ENCODE measurements around the gene TRIM67.
"Not testable (repeated sequence)": the region's sequence is repeated elsewhere in the genome, so short reads cannot be mapped to it uniquely, and the experiment has no call there.

The TRIM67 gene

DNA sequence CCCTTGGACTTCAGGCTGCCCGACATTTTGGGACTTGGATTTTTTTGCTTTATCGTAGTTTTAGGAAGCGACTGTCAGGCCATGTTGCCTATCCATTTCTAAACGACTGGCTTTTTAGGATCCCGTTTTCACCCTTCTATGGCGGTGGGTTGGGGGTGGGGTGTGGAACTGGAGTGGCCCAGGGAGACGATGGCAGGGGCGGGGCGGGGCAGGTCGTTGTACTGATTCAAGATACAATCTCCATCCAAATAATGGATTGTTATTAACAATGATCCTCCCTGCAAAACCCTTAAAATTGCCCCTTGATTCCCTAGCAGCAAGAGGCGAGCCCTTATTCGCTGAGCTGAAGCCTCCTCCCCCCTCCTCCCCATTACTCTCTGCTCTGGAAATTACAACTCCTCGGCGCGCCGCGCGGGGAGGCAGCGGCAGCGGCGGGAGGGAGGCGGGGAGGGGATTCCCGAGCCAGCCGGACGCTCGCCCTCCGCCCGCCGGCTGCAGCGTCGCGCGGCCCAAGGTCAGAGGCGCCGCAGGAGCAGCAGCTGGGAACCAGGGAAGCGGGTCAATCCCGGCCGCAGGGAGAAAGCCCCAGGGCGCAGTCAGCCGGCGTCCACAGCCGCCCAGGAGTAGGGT lies at the start of gene TRIM67:
TSS of gene TRIM67 (plus strand) at position 392 of the 630 bp plus-strand sequence. CDS start 912 bp downstream, outside the sequence.
- no peak for DNase-seq (ENCODE audit: low read depth in 2 of 2)

DNA sequence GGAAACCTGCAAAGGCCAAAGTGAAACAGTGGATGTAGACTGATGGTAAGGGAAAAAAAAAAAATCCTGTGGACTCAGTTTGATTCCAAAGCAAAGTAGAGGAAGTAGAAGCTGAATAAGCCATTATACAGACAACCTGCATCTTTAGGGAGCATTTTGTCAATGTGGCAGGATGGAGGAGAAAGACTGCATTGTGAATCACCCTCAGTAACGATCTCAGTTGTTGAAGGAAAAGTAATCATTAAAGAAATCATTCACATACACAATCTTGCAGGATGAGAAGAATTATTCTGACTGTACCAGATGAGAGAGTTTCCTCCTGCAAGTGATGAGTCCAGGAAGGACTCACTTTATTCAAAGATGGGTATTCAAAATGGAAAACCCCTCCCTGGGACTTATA lies 45.1 kb upstream of the TRIM67 start:
- no peak for DNase-seq (ENCODE audit: low read depth in 2 of 2)

DNA sequence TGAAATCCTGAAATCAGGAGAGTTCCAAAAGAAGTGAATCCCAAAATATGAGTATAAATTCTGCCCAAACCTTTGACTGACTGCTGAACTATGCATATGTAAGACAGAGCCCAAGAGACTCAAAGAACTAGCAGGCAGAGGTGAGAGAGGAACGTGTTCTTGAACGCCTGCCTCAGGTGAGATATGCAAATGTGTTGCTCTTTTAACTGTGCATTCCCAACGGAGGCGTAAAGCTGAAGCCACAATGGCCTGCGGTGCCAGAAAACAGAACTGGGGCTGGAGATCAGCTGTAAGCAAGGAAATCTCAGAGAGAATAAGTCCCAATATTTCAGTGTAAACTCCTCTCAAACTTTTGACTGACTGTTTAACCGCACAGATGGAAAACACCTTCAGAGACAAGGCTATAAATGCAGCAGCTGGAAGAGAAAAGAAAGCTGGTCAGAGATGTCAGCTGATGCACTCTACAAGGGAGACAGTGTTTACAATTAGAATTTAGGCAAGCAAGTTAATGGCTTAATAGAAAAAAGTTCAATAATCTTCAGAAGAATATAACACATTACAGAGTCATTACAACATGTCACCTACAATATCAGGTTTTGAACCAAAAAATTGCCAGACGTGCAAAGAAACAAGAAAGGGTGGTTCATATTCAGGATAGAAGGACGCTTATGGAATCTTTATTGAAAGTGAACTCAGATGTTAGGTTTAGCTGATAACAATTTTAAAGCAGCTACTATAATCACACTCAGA lies 43.0 kb upstream of the TRIM67 start:
- DNase-seq (ENCODE audit: low read depth in 2 of 2), result no peak

DNA sequence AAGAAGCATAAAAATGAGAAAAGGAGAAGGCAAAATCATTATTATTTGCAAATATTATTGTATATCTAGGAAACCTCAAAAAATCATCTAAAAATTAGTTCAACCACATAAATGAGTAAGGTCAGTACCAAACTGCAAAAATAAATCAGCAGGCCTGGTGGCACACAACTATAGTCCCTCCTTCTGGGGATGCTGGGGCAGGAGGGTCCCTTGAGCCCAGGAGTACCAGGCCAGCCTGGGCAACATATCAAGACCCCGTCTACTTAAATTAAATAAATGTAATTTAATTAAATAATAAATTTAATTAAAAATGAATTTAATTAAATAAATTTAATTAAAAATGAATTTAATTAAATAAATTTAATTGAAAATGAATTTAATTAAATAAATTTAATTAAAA lies 40.3 kb upstream of the TRIM67 start:
- DNase-seq (ENCODE audit: low read depth in 2 of 2), result no peak

DNA sequence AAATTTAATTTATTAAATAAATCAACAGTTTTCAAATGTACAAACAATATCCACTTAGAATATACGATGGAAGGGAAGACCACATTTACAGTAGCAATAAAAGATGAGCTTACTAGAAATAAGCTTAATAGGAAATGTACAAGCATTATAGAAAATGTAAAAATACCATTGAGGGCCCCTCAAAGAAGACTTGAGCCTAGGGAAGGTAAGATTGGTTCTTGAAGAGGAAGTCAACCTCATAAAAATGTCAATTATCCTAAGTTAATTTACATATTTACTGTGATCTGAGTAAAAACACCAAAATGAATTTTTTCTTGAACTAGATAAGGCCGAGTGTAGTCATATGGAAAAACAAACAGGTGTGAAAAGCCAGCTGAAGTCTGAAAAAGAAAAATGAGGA lies 39.7 kb upstream of the TRIM67 start:
- DNase-seq (ENCODE audit: low read depth in 2 of 2), result no peak

DNA sequence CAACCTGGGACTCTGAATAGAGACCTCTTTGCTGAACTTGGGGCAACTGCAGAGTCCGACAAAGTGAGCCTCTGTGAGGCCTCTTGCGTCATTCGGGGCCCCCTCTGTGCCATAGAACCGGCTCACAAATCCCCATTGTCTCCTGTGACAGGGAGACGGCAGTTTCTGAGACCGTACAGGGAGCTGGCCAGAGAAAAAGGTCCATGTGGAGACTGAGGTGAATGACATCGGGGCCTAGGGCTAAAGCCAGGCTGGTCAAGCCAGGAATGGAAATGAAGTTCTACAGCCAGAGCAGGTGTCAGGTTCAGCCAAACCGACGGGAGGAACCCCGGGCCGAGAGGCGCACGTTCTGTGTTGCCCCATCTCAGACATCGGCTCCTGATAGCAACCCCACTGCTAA lies 37.1 kb upstream of the TRIM67 start:
- DNase-seq (ENCODE audit: low read depth in 2 of 2), result no peak

DNA sequence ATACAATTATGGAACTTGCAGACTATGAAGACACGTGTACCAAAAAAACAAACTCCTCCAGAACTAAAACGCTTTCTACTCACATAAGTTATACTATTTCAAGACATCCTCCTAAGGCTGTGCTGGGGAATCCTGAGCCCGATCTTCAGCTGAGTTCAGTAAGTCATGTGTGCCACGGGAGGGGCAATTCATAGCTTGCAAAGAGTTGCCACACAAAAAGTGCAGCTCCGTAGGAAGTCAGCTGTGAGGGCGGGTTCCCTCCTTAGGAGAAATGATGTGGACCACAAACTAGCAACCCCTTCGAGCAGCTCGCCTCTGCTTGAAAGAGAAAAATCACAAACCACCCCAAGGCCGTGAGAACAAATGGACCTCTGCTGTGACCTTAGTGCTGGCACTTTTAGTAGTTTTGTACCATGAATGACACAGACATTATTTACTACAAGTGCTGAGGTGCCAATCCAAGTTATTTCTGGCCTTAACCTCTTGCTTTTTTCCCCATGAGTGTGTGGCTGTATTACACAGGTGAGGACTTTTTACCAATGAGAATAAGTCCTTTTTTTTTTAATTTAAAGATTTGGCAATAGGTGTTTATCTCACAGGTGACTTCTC lies 35.8 kb upstream of the TRIM67 start:
- DNase-seq (ENCODE audit: low read depth in 2 of 2), result no peak

DNA sequence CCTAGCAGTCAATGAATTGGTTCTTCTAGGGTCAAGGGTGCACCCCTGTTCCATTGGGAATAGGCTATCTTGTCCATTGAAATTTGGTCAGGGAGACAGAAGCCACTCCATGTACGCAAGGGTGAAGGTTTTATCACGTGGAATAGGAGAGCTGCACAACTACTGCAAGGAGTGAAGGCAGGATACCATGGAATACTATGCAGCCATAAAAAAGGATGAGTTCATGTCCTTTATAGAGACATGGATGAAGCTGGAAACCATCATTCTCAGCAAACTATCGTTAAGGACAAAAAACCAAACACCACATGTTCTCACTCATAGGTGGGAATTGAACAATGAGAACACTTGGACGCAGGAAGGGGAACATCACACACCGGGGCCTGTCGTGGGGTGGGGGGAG lies 34.8 kb upstream of the TRIM67 start:
- not testable (repeated sequence) for DNase-seq (ENCODE audit: low read depth in 2 of 2)

DNA sequence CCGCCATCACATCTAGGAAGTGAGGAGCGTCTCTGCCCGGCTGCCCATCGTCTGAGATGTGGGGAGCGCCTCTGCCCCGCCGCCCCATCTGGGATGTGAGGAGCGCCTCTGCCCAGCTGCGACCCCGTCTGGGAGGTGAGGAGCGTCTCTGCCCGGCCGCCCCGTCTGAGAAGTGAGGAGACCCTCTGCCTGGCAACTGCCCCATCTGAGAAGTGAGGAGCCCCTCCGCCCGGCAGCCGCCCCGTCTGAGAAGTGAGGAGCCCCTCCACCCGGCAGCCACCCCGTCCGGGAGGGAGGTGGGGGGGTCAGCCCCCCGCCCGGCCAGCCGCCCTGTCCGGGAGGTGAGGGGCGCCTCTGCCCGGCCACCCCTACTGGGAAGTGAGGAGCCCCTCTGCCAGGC lies 33.4 kb upstream of the TRIM67 start:
- not testable (repeated sequence) for DNase-seq (ENCODE audit: low read depth in 2 of 2)

DNA sequence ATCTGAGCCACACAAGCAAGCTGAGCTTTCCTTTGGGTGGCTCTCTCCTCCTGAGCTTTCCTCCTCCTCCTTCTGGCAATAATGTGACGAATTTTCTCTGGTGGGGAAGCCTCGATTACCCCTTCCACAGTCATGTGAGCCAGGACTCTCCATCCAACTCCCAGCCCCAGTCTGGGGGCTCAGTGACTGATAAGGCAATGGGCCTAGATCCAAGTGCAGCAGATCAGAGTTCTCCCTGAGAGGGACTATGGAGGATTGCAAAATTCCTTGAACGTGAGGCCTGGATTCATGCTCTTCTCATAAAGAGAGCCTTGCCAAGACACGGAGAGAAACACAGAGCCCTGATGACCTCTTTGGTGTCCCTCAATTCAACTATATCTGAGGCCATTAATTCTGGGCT lies 31.3 kb upstream of the TRIM67 start:
- no peak for DNase-seq (ENCODE audit: low read depth in 2 of 2)

DNA sequence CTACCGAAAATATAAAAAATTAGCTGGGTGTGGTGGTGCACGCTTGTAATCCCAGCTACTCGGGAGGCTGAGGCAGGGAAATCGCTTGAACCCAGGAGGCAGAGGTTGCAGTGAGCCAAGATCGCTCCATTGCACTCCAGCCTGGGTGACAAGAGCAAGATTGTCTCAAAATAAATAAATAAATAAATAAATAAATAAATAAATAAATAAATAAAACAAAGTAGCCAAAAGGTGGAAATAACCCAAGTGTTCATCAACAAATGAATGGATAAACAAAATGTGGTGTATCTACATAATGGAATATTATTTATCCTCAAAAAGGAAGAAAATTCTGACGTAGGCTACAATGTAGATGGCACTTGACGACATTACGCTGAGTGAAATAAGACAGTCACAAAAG lies 29.3 kb upstream of the TRIM67 start:
- DNase-seq (ENCODE audit: low read depth in 2 of 2), result not testable (repeated sequence)

DNA sequence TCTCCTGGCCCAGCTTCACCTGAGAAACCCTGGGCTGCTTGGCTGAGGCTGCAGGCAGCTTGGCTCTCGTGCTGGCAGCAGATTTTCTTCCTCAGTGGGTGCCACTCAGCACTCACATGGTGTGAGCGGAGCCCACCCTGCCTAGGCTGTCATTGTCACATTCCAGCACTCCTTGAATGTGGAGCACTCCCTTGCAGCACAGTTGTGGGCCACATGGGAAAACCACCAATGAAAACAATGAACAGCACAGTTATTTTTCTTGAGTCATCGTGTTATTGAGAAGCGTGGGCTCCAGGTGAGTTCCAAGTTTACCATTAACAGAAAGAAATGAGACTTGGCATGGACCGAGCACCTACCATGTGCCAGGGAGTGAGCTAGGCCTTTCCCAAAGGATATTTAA lies 27.2 kb upstream of the TRIM67 start:
- no peak for DNase-seq (ENCODE audit: low read depth in 2 of 2)

DNA sequence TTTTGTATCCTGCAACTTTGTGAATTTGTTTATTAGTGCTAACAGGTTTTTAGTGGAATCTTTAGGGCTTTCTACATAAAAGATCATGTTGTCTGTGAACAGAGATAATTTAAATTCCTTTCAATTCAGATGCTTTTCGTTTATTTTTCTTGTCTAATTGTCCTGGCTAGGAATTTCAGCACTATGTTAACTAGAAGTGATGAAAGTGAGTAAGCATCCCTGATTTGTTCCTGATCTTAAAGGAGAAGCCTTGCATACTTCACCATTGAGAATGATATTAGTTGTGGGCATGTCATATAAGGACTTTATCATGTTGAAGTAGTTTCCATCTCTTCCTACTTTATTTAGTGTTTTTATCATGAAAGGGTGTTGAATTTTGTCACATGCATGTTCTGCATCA lies 23.6 kb upstream of the TRIM67 start:
- no peak for DNase-seq (ENCODE audit: low read depth in 2 of 2)

DNA sequence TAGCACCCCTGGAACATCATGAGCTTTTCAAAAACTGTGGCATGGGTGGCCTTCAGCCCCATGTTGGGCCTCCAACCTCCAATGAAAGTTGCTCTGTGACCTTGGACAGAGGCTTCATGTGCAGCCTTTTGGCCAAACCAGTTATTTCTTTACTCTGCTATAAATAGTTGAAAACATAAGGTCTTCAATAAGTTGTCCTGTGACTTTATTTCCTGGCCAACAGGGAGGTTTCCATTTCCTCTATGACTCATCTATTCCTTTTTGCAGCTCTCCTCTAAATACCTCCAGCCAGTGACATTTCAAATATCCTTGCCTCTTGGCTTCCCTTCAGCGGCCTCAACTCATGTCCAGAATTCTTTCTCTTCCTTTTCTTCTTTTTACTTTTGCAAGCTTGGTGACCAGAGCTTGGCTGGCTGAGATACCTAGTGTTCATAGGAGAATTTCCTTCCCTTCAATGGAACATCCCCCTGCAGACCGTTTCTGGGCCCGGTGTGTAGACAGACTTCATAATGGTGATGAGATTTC lies 22.7 kb upstream of the TRIM67 start:
- no peak for DNase-seq (ENCODE audit: low read depth in 2 of 2)

DNA sequence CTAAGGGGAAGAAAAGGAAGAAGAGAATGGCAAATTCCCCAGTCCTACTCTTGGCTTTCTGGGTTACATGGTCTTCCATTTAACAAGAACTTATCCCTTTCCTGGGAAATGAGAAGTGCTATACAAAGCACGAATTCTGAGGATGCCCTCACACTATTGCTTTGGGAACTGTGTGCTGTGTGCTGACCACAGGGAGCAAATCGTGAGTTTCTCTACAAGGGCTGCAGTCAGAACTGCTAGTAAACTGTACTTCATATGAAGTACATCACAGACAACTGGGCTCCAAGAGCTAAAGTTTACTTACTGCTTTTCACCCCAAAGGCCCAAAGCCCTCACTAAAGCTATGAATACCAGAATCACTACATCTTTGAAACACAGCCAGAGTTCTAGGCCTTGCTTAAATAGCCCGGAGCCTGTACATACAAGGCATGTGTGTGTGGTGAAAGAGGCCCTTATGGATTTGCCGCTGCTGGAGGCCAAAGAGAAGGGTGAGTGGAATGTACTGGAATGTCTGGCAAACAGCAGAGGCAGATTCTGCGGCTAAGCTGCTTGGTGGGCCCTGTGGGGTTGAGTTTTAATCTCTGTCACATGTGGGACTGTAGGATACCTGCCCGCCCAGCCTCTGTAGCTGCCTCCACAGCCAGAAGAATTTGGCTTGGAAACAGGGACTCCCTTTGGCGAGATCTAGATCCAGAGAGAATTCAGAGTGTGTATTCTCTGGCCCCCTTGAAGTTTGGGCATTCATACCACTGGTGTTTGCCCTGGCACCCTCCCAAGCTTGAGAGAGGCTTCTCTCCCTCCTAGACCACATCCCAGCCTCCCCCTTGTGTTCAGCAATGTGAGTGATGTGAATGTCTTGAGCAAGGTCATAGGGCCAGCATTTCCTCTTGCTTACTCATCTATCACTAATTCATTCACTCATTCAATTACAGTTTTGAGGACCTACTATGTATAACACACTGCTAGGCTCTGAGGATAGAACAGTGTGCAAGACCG lies 21.9 kb upstream of the TRIM67 start:
- DNase-seq (ENCODE audit: low read depth in 2 of 2), result no peak

DNA sequence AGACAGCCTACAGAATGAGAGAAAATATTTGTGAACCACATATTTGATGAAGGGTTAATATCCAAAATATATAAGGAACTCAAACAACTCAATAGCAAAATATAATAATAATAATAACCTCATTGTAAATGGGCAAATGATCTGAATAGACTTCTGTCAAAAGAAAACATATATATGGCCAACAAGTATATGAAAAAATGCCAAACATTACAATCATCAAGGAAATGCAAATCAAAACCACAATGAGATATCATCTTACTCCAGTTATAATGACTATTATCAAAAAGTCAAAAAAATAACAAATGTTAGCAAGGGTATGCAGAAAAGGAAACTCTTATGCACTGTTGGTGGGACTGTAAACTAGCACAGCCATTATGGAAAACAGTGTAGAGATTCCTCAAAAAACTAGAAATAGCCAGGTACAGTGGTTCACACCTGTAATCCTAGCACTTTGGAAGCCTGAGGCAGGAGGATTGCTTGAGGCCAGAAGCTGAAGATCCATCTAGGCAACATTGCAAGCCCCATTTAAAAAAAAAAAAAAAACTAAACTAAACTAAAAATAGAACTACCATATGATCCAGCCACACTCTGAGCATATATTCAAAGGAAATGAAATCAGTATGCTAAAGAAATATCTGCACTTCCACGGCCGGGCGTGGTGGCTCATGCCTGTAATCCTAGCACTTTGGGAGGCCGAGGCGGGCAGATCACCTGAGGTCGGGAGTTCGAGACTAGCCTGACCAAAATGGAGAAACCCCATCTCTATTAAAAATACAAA lies 17.3 kb upstream of the TRIM67 start:
- DNase-seq (ENCODE audit: low read depth in 2 of 2), result no peak

DNA sequence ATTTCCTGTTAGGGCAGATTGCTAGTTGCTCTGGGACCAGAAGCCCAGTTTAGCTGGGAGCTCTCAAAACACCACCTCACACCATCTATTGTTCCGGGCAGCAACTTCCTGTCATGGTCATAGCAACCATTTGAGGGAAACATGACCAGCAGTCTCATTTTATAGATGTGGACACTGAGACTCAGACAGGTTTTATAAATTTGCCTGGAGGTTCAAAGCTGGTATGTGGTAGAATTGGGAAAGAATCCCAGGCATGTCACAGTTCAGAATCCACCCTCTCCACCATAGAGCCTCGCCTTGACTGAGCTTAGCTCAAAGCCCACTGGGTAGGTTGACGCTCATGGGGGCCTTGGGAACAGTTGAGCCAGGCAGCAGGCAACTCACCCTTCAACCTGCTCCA lies 14.0 kb upstream of the TRIM67 start:
- no peak for DNase-seq (ENCODE audit: low read depth in 2 of 2)

DNA sequence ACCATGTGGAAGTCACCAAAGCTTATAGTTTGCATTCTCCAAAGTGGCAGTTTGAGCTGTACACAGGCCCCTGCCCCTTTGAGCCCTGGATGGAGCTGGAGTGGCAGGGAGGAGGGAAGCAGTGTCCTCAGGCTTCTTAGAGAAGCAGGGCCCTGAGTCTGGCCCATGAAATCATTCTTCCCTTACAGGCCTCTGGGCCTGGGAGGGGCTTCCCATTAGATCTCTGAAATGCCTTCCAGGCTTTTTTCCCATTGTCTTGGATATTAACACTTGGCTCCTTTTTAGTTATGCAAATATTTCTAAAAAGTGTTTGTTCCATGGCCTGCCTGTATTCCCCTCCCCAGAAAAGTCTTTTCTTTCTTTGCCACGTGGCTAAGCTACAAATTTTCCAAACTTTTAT lies 10.0 kb upstream of the TRIM67 start:
- DNase-seq (ENCODE audit: low read depth in 2 of 2), result no peak

DNA sequence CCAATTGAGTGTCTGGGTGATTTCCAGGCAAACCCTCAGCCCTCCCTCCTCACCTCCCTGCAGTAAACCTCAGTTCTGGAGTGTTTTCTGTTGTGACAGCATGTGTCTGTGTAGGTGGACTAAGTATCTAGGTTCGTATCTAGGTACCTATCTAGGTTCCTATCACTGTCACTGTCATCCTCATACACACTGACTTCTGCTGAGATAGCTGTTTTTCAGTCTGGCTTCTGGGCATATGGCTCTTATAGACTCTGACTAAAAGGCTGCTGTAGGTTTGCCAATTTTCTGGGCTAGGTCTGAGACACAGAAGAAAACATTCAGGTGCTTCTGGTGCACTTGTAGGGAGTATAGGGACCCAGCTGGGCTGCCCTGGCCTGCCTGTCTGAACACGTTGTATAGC lies 8.1 kb upstream of the TRIM67 start:
- DNase-seq (ENCODE audit: low read depth in 2 of 2), result no peak

DNA sequence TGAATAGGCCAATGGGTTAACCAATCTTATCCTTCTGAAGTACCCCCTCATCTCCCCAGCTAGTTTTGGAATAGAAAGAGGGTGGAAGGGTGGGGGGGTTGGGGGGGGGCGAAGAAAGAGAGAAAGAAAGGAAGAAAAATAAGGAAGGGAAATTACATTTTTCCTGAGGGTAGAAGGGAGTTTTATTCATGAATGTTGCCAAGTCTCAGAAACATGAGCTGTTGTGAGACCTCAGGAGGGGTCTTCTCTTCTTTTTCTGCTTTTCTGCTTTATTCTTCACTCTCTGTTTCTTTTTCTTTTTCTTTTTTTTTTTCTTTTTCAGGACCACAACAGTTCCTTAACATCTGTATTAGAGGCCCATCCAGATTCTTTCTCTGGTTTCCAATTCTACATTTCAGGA lies 6.0 kb upstream of the TRIM67 start:
- DNase-seq (ENCODE audit: low read depth in 2 of 2), result no peak

DNA sequence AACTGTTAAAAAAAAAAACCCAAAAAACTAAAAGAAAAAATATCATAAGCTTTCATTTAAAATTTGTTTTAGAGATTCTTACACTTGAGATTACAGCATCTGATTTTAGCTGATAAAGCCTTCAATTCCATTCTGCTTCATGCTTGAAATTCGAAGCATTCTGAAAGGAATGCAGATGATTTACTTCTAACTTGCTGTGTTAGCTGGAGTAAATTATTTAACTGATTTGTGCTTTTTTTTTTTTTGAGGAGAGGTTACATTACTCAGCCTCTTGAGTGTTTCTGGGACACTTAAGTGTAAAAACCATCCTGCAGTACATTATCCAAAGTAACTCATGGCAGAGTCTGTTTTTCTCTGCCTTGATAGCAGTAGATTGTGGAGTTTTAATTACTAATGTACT lies 4.5 kb upstream of the TRIM67 start:
- DNase-seq (ENCODE audit: low read depth in 2 of 2), result no peak

Measured in stimulated activated CD4-positive, alpha-beta T cell treated with anti-CD3 and anti-CD28 coated beads, Interleukin-4, amount 100 ng/mL, for 48 hours (primary cell).